ENCODE data around the gene KIRREL1.

KIRREL1 gene

GRCh38 chr1:158149175-158149574 is 155.7 kb downstream of the KIRREL1 start:
- DNase-seq, result no peak

Data from hippocampal formation (tissue), 2 donors.